Neural progenitor cell (in vitro differentiated cells): Measurements from ENCODE around the gene PLCB1. TPM values are rescaled to one million over a fixed set of nuclear protein-coding genes. Genes with fewer than 3 reads are reported as not detected.

Experiments
- DNase-seq: peaks from one replicate; pipeline ENCODE4 v3.0.0-alpha.2; 2016; ENCODE audit warnings: low spot score
- H2AFZ ChIP-seq: fragments of 200-600 bp; sonication (generic); replicated peaks from 2 replicates; pipeline ENCODE4 v1.6.1; 2016; ENCODE audit warnings: antibody characterized with exemption
- H3F3A ChIP-seq: fragments of 200-600 bp; sonication (generic); 2 replicates; pipeline ENCODE4 v1.6.1; 2016; ENCODE audit warnings: antibody characterized with exemption, low read depth
- H3K27ac ChIP-seq: fragments of 200-600 bp; sonication (generic); 2 replicates; pipeline ENCODE4 v1.5.1; 2016; ENCODE audit warnings: mild to moderate bottlenecking
- H3K27me3 ChIP-seq: fragments of 200-600 bp; sonication (generic); 2 replicates; pipeline ENCODE4 v1.6.1; 2016; ENCODE audit warnings: mild to moderate bottlenecking, moderate library complexity
- H3K36me3 ChIP-seq: fragments of 200-600 bp; sonication (generic); 2 replicates; pipeline ENCODE4 v1.5.1; 2016
- H3K4me1 ChIP-seq: fragments of 200-600 bp; sonication (generic); 2 replicates; pipeline ENCODE4 v1.6.1; 2016; ENCODE audit warnings: mixed run types
- H3K4me2 ChIP-seq: fragments of 200-600 bp; sonication (generic); 2 replicates; pipeline ENCODE4 v1.6.1; 2016
- H3K4me3 ChIP-seq: fragments of 200-600 bp; sonication (generic); 2 replicates; pipeline ENCODE4 v1.5.1; 2016
- H3K79me2 ChIP-seq: fragments of 200-600 bp; sonication (generic); 2 replicates; pipeline ENCODE4 v1.6.1; 2016; ENCODE audit warnings: low read depth
- H3K9ac ChIP-seq: fragments of 200-600 bp; sonication (generic); 2 replicates; pipeline ENCODE4 v1.6.1; 2016
- H3K9me3 ChIP-seq: fragments of 200-600 bp; sonication (generic); 2 replicates; pipeline ENCODE4 v1.5.1; 2016; ENCODE audit warnings: low read depth
- H4K20me1 ChIP-seq: fragments of 200-600 bp; sonication (generic); 2 replicates; pipeline ENCODE4 v1.6.1; 2016; ENCODE audit warnings: low read depth
- H3K27ac Mint-ChIP-seq: 3 replicates; pipeline ENCODE4 v1.8.0; 2021; ENCODE audit warnings: mixed read lengths
- H3K27me3 Mint-ChIP-seq: 2 replicates; pipeline ENCODE4 v1.8.0; 2022; ENCODE audit warnings: low read depth, mild to moderate bottlenecking, inconsistent platforms, moderate library complexity, mixed read lengths; ENCODE audit not compliant: insufficient read depth
- H3K36me3 Mint-ChIP-seq: 3 replicates; pipeline ENCODE4 v1.8.0; 2021; ENCODE audit warnings: mixed read lengths
- H3K4me1 Mint-ChIP-seq: 3 replicates; pipeline ENCODE4 v1.8.0; 2021; ENCODE audit warnings: mixed read lengths
- H3K4me3 Mint-ChIP-seq: 3 replicates; pipeline ENCODE4 v1.8.0; 2021; ENCODE audit warnings: mild to moderate bottlenecking, moderate library complexity, mixed read lengths
- H3K9me3 Mint-ChIP-seq: 3 replicates; pipeline ENCODE4 v1.8.0; 2020; ENCODE audit warnings: mixed read lengths
- CTCF ChIP-seq: fragments of 200-600 bp; sonication (generic); IDR thresholded peaks from 2 replicates; pipeline ENCODE4 v1.5.1; 2017; ENCODE audit warnings: antibody characterized with exemption, mild to moderate bottlenecking
- EZH2 ChIP-seq: fragments of 200-600 bp; sonication (generic); IDR thresholded peaks from 2 replicates; pipeline ENCODE4 v1.6.1; 2017; ENCODE audit warnings: antibody characterized with exemption, mild to moderate bottlenecking, moderate library complexity
- EZH2phosphoT487 ChIP-seq: fragments of 200-600 bp; sonication (generic); IDR thresholded peaks from 2 replicates; pipeline ENCODE4 v1.6.1; 2017; ENCODE audit warnings: antibody characterized with exemption
- total RNA-seq: library from RNA; depleted of rRNA; stranded (reverse); fragments of >200 nt; gene quantifications from 2 replicates; pipeline ENCODE4 v1.2.3, GENCODE V29; 2015; ENCODE audit warnings: low replicate concordance

The PLCB1 gene
- total RNA-seq, 1 donor from 2014 or later = 30.2 TPM

GRCh38 chr20:8328189-8328588 lies 196.1 kb downstream of the PLCB1 start:
- H3K4me1 ChIP-seq = no peaks in the 10 kb centered on the region
- no peaks in the 10 kb centered on the region for H3K79me2 ChIP-seq
- H3F3A ChIP-seq = no peaks in the 10 kb centered on the region
- H3K4me2 ChIP-seq = no peak overlapping the region
- H3K36me3 Mint-ChIP-seq = no peaks in the 10 kb centered on the region
- no peak overlapping the region for H2AFZ ChIP-seq
- H3K4me3 ChIP-seq = no peak overlapping the region
- no peak for DNase-seq
- no peaks in the 10 kb centered on the region for H3K9me3 Mint-ChIP-seq
- H4K20me1 ChIP-seq = no peaks in the 10 kb centered on the region
- H3K27ac Mint-ChIP-seq = no peak overlapping the region
- no peak overlapping the region for H3K4me3 Mint-ChIP-seq
- no peaks in the 10 kb centered on the region for H3K36me3 ChIP-seq
- no peak overlapping the region for H3K9ac ChIP-seq
- no peaks in the 10 kb centered on the region for H3K27me3 Mint-ChIP-seq
- peaks cover 17% of the 10 kb centered on the region for H3K4me1 Mint-ChIP-seq
- no peak overlapping the region for H3K27ac ChIP-seq
- H3K9me3 ChIP-seq = no peaks in the 10 kb centered on the region
- no peaks in the 10 kb centered on the region for H3K27me3 ChIP-seq
- no peak for TF ChIP-seq EZH2
- no peak for TF ChIP-seq EZH2phosphoT487
- TF ChIP-seq CTCF = no peak

- TF ChIP-seq CTCF (no peak), EZH2phosphoT487 (no peak), EZH2 (no peak)
- no peaks in the 10 kb centered on the region for H4K20me1 ChIP-seq
These were observed 198.3 kb downstream of the PLCB1 start for GRCh38 chr20:8330319-8330784.

DNA sequence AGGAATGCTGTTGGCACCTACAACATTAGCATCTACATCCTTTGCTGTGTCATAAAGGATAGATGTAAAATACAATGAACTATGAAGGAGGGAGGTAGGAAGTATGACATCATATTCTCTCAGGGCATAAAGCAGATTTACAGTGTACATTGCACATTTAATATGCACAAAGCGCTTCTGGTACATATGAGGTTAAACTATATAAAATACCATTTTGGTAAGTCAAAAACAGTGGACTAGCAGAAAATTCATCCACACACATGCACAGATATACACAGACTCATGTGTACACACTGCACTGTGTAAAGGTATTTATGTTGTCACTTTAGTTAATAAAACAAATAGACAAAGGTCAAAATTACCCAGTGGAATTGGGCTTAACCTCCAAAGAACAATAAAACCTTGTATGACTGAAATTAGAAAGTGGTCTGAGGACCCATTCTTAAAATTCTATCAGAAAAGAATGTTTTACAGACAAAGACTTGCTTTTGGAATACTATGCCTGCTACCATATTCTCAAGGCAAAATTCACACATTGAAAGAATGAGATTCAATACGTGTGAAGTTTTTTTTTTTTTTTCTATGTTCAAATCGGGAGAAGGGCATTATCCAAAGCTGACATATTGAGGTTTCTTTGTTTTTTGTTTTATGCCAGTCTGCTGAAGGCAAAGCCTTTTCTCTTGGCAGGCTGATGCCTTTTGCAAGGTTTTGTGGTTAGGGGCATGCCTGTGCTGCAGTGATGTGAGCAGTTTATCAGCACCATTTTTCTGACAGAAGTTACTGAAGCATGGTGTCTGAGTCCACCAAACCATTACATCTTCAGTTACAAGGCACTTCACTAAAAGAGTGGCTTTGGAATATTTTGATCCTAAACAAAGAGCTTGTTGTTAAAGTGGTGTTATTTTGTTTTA lies 199.0 kb downstream of the PLCB1 start:
- H3K4me1 Mint-ChIP-seq = peaks cover 25% of the 10 kb centered on the region
- H3K4me3 Mint-ChIP-seq = no peak overlapping the region
- no peaks in the 10 kb centered on the region for H3K9me3 Mint-ChIP-seq
- no peak for DNase-seq
- Histone ChIP-seq H4K20me1 (no peaks in the 10 kb centered on the region), H3K9ac (no peak overlapping the region), H3K27me3 (no peaks in the 10 kb centered on the region), H2AFZ (no peak overlapping the region), H3F3A (no peaks in the 10 kb centered on the region), H3K36me3 (no peaks in the 10 kb centered on the region), H3K9me3 (no peaks in the 10 kb centered on the region), H3K4me1 (peaks cover 3% of the 10 kb centered on the region), H3K4me2 (no peak overlapping the region), H3K4me3 (no peak overlapping the region), H3K27ac (no peak overlapping the region), H3K79me2 (no peaks in the 10 kb centered on the region)
- H3K36me3 Mint-ChIP-seq = no peaks in the 10 kb centered on the region
- no peak overlapping the region for H3K27ac Mint-ChIP-seq
- TF ChIP-seq CTCF (no peak), EZH2 (no peak), EZH2phosphoT487 (no peak)
- no peaks in the 10 kb centered on the region for H3K27me3 Mint-ChIP-seq

More at GRCh38 chr20:8330319-8330784, 198.3 kb downstream of the PLCB1 start:
- H3K4me1 Mint-ChIP-seq = peaks cover 18% of the 10 kb centered on the region
- H3K4me3 Mint-ChIP-seq = no peak overlapping the region
- H3K36me3 ChIP-seq = no peaks in the 10 kb centered on the region
- H3K27me3 Mint-ChIP-seq = no peaks in the 10 kb centered on the region
- no peaks in the 10 kb centered on the region for H3F3A ChIP-seq
- no peaks in the 10 kb centered on the region for H3K9me3 ChIP-seq
- H3K4me1 ChIP-seq = no peaks in the 10 kb centered on the region
- H3K4me2 ChIP-seq = no peak overlapping the region
- no peaks in the 10 kb centered on the region for H3K9me3 Mint-ChIP-seq
- no peak overlapping the region for H2AFZ ChIP-seq
- H3K4me3 ChIP-seq = no peak overlapping the region
- DNase-seq = no peak
- H3K79me2 ChIP-seq = no peaks in the 10 kb centered on the region
- H3K9ac ChIP-seq = no peak overlapping the region
- H3K27ac ChIP-seq = no peak overlapping the region
- H3K36me3 Mint-ChIP-seq = no peaks in the 10 kb centered on the region
- no peaks in the 10 kb centered on the region for H3K27me3 ChIP-seq
- no peak overlapping the region for H3K27ac Mint-ChIP-seq
